Measurements from ENCODE around the gene NALCN.

Gene NALCN

DNA sequence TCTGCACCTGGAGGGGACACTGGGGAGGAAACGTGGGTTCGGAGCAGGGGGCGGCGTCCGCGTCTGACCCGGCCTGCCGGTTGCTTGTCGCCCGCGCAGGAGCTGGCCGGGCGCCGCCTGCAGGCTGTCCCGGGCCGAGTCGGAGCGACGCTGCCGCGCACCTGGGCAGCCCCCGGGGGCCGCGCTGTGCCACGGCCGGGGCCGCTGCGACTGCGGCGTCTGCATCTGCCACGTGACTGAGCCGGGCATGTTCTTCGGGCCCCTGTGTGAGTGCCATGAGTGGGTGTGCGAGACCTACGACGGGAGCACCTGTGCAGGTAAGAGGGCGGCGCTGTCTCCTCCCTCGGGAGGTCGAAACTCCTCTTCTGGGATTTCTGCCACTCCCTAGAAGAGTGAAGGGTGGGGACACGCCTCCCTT lies 37.5 kb upstream of the NALCN start:
- TF ChIP-seq TEAD4 (IDR thresholded peaks at IDR 0.05) (no peak), NFIC (IDR thresholded peaks at IDR 0.05) (no peak), TCF12 (IDR thresholded peaks at IDR 0.05; ENCODE audit: low read depth) (no peak), REST (IDR thresholded peaks at IDR 0.05; ENCODE audit: low read depth) (no peak), FOXM1 (IDR thresholded peaks at IDR 0.05; ENCODE audit: borderline replicate concordance, low read depth) (no peak), ZBTB7A (IDR thresholded peaks at IDR 0.05; ENCODE audit: low read depth) (no peak), EGR1 (IDR thresholded peaks at IDR 0.05) (no peak), EP300 (IDR thresholded peaks at IDR 0.05; ENCODE audit: borderline replicate concordance) (no peak), CREB1 (IDR thresholded peaks at IDR 0.05; ENCODE audit: low read depth) (no peak), RAD21 (IDR thresholded peaks at IDR 0.05; ENCODE audit: low read depth) (no peak), YY1 (IDR thresholded peaks at IDR 0.05; ENCODE audit: low read depth) (no peak), USF1 (IDR thresholded peaks at IDR 0.05) (no peak), TAF1 (IDR thresholded peaks at IDR 0.05; ENCODE audit: low read depth) (no peak), CEBPB (IDR thresholded peaks at IDR 0.05) (no peak)
- TF ChIP-seq, protein P1, sequence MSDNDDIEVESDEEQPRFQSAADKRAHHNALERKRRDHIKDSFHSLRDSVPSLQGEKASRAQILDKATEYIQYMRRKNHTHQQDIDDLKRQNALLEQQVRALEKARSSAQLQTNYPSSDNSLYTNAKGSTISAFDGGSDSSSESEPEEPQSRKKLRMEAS (IDR thresholded peaks at IDR 0.05) = no peak

GRCh38 chr13:101452519-101453485 lies 36.5 kb upstream of the NALCN start, which contains the start of gene ITGBL1:
TSS of gene ITGBL1 (plus strand) at chr13:101452675. CDS start at chr13:101452834, 159 bp downstream.
- TF ChIP-seq EP300 (IDR thresholded peaks at IDR 0.05; ENCODE audit: borderline replicate concordance) (no peak), CEBPB (IDR thresholded peaks at IDR 0.05) (no peak), EGR1 (IDR thresholded peaks at IDR 0.05) (no peak), REST (IDR thresholded peaks at IDR 0.05; ENCODE audit: low read depth) (no peak), ZBTB7A (IDR thresholded peaks at IDR 0.05; ENCODE audit: low read depth) (no peak), RAD21 (IDR thresholded peaks at IDR 0.05; ENCODE audit: low read depth) (no peak), YY1 (IDR thresholded peaks at IDR 0.05; ENCODE audit: low read depth) (no peak), FOXM1 (IDR thresholded peaks at IDR 0.05; ENCODE audit: borderline replicate concordance, low read depth) (no peak)

GRCh38 chr13:101451641-101452040 lies 35.3 kb upstream of the NALCN start:
- no peak for TF ChIP-seq EGR1 (IDR thresholded peaks at IDR 0.05)
- no peak for TF ChIP-seq CEBPB (IDR thresholded peaks at IDR 0.05)
- no peak for TF ChIP-seq NFIC (IDR thresholded peaks at IDR 0.05)
- no peak for TF ChIP-seq EP300 (IDR thresholded peaks at IDR 0.05; ENCODE audit: borderline replicate concordance)
- TF ChIP-seq, protein P1 (IDR thresholded peaks at IDR 0.05) = no peak
- no peak for TF ChIP-seq YY1 (IDR thresholded peaks at IDR 0.05; ENCODE audit: low read depth)
- TF ChIP-seq RAD21 (IDR thresholded peaks at IDR 0.05; ENCODE audit: low read depth) = no peak
- no peak for TF ChIP-seq CREB1 (IDR thresholded peaks at IDR 0.05; ENCODE audit: low read depth)
- TF ChIP-seq TCF12 (IDR thresholded peaks at IDR 0.05; ENCODE audit: low read depth) = no peak
- no peak for TF ChIP-seq ZBTB7A (IDR thresholded peaks at IDR 0.05; ENCODE audit: low read depth)
- TF ChIP-seq FOXM1 (IDR thresholded peaks at IDR 0.05; ENCODE audit: borderline replicate concordance, low read depth) = no peak
- no peak for TF ChIP-seq REST (IDR thresholded peaks at IDR 0.05; ENCODE audit: low read depth)
- no peak for TF ChIP-seq USF1 (IDR thresholded peaks at IDR 0.05)
- no peak for TF ChIP-seq TEAD4 (IDR thresholded peaks at IDR 0.05)
- no peak for TF ChIP-seq TAF1 (IDR thresholded peaks at IDR 0.05; ENCODE audit: low read depth)

- TF ChIP-seq TAF1 (IDR thresholded peaks at IDR 0.05; ENCODE audit: low read depth) (no peak), FOXM1 (IDR thresholded peaks at IDR 0.05; ENCODE audit: borderline replicate concordance, low read depth) (no peak), ZBTB7A (IDR thresholded peaks at IDR 0.05; ENCODE audit: low read depth) (no peak), EGR1 (IDR thresholded peaks at IDR 0.05) (no peak), NFIC (IDR thresholded peaks at IDR 0.05) (no peak), YY1 (IDR thresholded peaks at IDR 0.05; ENCODE audit: low read depth) (no peak), USF1 (IDR thresholded peaks at IDR 0.05) (no peak), REST (IDR thresholded peaks at IDR 0.05; ENCODE audit: low read depth) (no peak), CREB1 (IDR thresholded peaks at IDR 0.05; ENCODE audit: low read depth) (no peak), EP300 (IDR thresholded peaks at IDR 0.05; ENCODE audit: borderline replicate concordance) (no peak), TCF12 (IDR thresholded peaks at IDR 0.05; ENCODE audit: low read depth) (no peak), CEBPB (IDR thresholded peaks at IDR 0.05) (no peak)
- TF ChIP-seq, protein P1 (IDR thresholded peaks at IDR 0.05) = no peak
These were observed 34.4 kb upstream of the NALCN start for GRCh38 chr13:101450749-101451130.

All from Ishikawa (cell line).